ENCODE measurements around the gene EPB41L4B.

DNA sequence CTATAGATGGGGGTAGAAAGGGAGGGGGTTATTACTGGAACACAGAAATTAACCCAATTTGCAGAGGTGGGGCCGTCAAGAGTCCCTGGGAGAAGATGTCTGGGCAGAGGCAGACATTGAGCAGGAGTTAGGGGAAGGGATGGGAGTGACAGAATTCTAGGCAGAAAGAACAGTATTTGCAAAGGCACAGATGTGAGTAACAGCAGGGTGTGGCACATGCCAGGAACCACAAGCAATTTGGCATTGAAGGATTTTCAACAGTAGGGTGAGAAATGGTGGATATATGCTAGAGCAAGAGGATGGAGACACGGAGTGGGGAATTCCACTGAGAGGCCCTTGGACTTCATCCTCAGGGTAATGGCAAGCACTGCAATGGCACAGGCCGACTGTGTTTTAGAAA, 82.2 kb downstream of the EPB41L4B start:
- TF ChIP-seq RFX5 (IDR thresholded peaks at IDR 0.05; ENCODE audit: low read depth, low read length) (no peak), NR1H2 (CRISPR knock-in tag; IDR thresholded peaks at IDR 0.05; ENCODE audit: borderline replicate concordance, low read depth) (no peak), PRPF4 (IDR thresholded peaks at IDR 0.05; ENCODE audit: low read depth, low read length, poor library complexity, severe bottlenecking) (no peak), CEBPB (IDR thresholded peaks at IDR 0.05; ENCODE audit: borderline replicate concordance, low read depth, low read length) (no peak), POLR2A (IDR thresholded peaks at IDR 0.05; ENCODE audit: insufficient read depth in 1 of 2, low read depth in 2 of 2, low read length in 2 of 2) (no peak), ISL2 (CRISPR knock-in tag; IDR thresholded peaks at IDR 0.05) (no peak), NFIC (IDR thresholded peaks at IDR 0.05; ENCODE audit: low read length) (no peak), SIN3A (IDR thresholded peaks at IDR 0.05; ENCODE audit: borderline replicate concordance, low read depth, low read length) (no peak), ZNF670 (CRISPR knock-in tag; IDR thresholded peaks at IDR 0.05; ENCODE audit: borderline replicate concordance) (no peak)
- TF ChIP-seq, protein P1, sequence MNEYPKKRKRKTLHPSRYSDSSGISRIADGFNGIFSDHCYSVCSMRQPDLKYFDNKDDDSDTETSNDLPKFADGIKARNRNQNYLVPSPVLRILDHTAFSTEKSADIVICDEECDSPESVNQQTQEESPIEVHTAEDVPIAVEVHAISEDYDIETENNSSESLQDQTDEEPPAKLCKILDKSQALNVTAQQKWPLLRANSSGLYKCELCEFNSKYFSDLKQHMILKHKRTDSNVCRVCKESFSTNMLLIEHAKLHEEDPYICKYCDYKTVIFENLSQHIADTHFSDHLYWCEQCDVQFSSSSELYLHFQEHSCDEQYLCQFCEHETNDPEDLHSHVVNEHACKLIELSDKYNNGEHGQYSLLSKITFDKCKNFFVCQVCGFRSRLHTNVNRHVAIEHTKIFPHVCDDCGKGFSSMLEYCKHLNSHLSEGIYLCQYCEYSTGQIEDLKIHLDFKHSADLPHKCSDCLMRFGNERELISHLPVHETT (CRISPR knock-in tag; conservative IDR thresholded peaks at IDR 0.05): no peak
- TF ChIP-seq, protein P2, sequence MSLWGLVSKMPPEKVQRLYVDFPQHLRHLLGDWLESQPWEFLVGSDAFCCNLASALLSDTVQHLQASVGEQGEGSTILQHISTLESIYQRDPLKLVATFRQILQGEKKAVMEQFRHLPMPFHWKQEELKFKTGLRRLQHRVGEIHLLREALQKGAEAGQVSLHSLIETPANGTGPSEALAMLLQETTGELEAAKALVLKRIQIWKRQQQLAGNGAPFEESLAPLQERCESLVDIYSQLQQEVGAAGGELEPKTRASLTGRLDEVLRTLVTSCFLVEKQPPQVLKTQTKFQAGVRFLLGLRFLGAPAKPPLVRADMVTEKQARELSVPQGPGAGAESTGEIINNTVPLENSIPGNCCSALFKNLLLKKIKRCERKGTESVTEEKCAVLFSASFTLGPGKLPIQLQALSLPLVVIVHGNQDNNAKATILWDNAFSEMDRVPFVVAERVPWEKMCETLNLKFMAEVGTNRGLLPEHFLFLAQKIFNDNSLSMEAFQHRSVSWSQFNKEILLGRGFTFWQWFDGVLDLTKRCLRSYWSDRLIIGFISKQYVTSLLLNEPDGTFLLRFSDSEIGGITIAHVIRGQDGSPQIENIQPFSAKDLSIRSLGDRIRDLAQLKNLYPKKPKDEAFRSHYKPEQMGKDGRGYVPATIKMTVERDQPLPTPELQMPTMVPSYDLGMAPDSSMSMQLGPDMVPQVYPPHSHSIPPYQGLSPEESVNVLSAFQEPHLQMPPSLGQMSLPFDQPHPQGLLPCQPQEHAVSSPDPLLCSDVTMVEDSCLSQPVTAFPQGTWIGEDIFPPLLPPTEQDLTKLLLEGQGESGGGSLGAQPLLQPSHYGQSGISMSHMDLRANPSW (CRISPR knock-in tag; IDR thresholded peaks at IDR 0.05; ENCODE audit: borderline replicate concordance): no peak
- TF ChIP-seq, protein P3, sequence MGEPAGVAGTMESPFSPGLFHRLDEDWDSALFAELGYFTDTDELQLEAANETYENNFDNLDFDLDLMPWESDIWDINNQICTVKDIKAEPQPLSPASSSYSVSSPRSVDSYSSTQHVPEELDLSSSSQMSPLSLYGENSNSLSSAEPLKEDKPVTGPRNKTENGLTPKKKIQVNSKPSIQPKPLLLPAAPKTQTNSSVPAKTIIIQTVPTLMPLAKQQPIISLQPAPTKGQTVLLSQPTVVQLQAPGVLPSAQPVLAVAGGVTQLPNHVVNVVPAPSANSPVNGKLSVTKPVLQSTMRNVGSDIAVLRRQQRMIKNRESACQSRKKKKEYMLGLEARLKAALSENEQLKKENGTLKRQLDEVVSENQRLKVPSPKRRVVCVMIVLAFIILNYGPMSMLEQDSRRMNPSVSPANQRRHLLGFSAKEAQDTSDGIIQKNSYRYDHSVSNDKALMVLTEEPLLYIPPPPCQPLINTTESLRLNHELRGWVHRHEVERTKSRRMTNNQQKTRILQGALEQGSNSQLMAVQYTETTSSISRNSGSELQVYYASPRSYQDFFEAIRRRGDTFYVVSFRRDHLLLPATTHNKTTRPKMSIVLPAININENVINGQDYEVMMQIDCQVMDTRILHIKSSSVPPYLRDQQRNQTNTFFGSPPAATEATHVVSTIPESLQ (CRISPR knock-in tag; conservative IDR thresholded peaks at IDR 0.05): no peak

Data from HepG2 (cell line).